Sciatic nerve (tissue), 2 donors: ENCODE results near the gene ARAP3. TPM values are rescaled to one million over a fixed set of nuclear protein-coding genes. Genes with fewer than 3 reads are reported as not detected.

ENCODE experiments used
- ATAC-seq: fragments of 200-7000 bp; cut with Tn5 transposase; one replicate; pipeline ENCODE4 v1.9.1; 2020; ENCODE audit warnings: mild to moderate bottlenecking, moderate library complexity
- DNase-seq: peaks from one replicate; pipeline ENCODE4 v3.0.0-alpha.2; 2020; ENCODE audit warnings: low spot score
- intact Hi-C: fragments of 100-400 bp; cut with DNase I; formaldehyde crosslinking; loops from one replicate; pipeline ENCODE4 v1.14.2; 2022
- total RNA-seq: library from RNA; stranded (reverse); fragmentation: NEBNext Ultra II Directional; extraction: Animal tissue kit (Norgen Biotek cat#: 25700); gene quantifications from one replicate; pipeline ENCODE4 v1.2.1, GENCODE V29; 2021
- donor health status: DM: no; HTN: no; CAD: no.
- donor health status: DM: no; HTN: no; CAD: no.

Gene ARAP3
- total RNA-seq, 1 donor from 2014 or later: 22.4 TPM

DNA sequence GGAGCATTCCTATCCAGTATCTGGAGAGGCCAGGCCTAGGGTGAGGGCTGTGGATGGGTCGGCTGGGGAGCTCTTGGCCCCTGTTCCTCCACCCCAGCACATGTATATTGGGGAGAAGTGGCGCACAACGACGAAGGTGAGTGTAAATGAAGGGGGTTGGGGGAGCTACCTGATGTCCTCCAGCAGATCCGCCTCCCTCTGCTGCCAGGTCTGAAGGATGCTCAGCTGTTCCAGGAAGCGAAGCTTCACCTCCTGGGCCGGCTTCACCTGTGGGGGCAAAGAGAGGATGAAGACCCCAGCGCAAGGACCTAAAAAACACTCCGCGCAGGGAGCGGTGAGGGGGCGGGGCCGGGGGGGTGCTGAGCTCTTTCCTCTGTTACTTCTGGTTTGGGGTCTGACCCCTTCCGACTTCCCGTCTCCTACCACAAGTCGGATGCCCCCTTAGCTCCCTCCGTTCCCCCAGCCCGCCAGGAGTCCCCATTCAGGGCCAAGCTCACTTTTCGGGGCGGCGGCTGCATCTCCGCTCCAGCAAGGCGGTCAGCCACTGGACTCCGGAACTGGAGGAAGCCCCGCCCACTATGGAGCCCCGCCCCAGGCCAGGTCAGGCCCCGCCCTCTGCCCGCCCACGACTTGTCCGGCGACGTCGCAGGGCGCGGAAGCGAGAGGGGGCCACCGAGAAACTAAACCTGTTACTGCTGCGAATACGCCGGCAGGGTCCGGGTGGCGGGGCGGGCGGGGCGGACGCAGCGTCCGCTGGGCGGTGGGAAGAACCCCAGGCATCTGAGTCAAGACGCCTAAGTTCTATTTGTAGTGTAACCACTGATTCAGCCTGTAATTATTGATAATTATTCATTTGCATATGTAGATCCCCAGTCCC, 30.9 kb downstream of the ARAP3 start, which contains the start of gene FCHSD1:
Gene FCHSD1 (minus strand): TSS at position 568 of the 877 bp plus-strand sequence. CDS start 50 bp downstream, at position 518.
- peak; percentile 98 for ATAC-seq
- DNase-seq: peak; percentile 95
- intact Hi-C loops: no loop called here

DNA sequence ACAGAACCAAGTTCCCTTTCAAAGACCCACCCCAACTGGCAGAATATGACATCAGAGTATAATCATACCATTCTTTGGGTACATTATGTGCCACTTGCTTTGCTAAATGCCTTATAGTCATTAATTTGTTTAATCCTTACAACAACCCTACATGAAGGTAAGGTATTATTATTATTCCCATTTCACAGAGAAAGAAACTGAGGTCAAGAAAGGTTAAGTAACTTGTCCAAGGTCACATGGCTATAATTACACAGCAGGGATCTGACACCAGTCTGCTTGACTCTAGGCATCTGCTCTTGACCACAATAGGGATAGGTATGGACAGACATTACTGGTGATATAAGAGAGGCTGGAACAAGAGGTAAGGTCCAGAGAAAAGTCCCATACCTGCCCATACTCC, 32.1 kb downstream of the ARAP3 start:
- DNase-seq (no peak), ATAC-seq (no peak)
- intact Hi-C loops: no loop called here

DNA sequence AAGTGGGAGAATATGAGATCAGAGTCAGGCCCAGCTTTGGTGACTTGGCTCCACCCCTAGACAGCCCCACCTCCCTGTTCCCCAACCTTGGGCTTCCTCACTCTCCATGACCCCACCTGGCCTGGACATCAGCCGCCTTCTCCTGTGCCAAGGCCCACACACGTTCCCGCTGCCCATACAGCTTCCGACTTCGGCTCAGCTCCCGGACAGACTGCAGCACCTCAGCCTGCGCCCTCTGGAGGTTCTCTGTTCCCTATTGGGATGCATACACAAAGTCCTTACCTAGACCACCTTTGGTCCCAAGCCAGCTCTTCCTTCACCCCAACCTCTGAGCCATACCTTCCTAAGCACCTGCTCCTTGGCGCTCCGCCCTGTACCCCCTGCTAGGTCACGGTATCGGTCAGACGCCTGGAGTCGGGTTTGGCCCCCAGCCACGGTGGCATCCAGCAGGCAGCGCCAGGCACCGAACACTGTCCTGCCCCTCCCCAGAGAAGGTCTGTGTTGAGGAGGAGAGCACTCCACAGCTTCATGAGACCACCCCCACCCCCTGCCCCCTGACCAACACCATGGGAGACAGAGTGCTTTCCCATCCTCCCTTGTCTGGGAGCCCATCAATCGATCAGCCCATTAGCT, 32.9 kb downstream of the ARAP3 start:
- ATAC-seq: no peak
- DNase-seq: no peak
- intact Hi-C loops: no loop called here

DNA sequence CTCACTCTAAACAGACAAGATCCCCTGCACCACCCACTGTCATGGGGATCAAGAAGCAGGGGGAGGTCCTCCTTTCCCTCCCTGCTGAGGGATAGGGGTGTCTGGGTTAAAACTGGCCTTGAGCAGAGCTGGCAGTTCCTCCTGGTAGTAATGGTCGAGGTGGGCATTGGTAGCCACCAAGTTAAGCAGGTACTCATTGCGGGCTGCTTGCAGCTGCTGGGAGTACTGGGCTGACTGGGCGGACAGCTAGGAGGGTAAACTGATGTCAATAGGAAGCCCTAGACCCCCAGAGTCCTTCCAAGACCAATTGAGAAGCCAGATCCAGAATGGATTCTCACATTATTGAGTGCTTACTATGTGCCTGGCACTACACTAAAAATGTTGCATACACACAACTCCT, 34.2 kb downstream of the ARAP3 start:
- ATAC-seq (no peak), DNase-seq (no peak)
- intact Hi-C loops: no loop called here

- intact Hi-C loops: no loop called here
- ATAC-seq (no peak), DNase-seq (no peak)
Measured at GRCh38 chr5:141647242-141647641, 34.8 kb downstream of the ARAP3 start.

- intact Hi-C loops: no loop called here
- ATAC-seq (no peak), DNase-seq (no peak)
Measured at GRCh38 chr5:141646026-141646425, 36.0 kb downstream of the ARAP3 start.

GRCh38 chr5:141641634-141642267, 40.3 kb downstream of the ARAP3 start:
- intact Hi-C loops: no loop called here
- ATAC-seq (no peak), DNase-seq (no peak)

GRCh38 chr5:141640698-141641097, 41.3 kb downstream of the ARAP3 start:
- DNase-seq (no peak), ATAC-seq (no peak)
- intact Hi-C loops: no loop called here

DNA sequence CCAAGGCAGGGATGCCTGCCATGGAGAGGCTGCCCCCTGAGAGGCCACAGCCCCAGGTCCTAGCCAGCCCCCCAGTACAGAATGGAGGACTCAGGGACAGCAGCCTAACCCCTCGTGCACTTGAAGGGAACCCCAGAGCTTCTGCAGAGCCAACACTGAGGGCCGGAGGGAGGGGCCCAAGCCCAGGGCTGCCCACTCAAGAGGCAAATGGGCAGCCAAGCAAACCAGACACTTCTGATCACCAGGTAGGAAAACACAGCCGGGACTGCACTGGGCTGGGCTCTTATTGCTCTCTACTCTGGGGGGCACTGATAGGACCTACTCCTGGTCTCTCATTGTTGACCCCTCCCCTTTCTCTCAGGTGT, 42.0 kb downstream of the ARAP3 start:
- DNase-seq (no peak), ATAC-seq (no peak)
- intact Hi-C loops: no loop called here

- intact Hi-C loops: no loop called here
- ATAC-seq (no peak), DNase-seq (no peak)
Measured at GRCh38 chr5:141639357-141640050, 42.5 kb downstream of the ARAP3 start.

GRCh38 chr5:141638771-141639170, 43.3 kb downstream of the ARAP3 start:
- intact Hi-C loops: no loop called here
- DNase-seq (no peak), ATAC-seq (no peak)

GRCh38 chr5:141637767-141638419, 44.1 kb downstream of the ARAP3 start:
- ATAC-seq (peak; percentile 52), DNase-seq (peak; percentile 79)
- intact Hi-C loops: no loop called here

DNA sequence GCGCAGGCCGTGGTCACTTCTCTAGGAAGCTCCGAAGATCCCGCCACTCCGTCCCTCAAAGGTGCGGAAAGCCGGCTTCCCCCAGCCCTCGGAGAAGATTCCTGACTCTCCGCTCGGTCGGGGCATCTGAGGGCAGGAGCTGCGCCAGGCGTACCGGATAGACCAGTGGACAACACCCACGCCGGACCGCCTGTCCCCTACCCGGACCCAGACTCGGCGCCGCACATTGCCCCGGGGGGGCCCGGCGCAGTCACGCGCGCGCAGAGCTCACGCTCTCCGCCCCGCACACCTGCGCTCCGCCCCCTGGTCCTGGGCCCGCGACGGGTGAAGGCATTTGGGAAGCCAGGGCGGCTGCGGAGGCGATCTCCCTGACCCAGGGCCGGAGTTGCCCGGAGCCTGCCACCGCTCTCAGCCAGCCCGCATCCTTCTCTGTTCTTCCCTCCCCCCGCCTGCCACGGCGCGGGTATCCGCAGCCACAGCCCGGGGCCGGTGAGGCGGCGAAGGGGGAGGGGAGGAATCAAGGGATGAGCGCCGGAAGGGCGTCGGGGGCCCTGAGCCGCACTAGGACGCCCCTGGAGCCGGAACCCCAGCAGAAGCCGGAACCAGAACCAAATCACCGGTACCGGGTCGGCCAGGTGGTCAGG, 44.8 kb downstream of the ARAP3 start:
- DNase-seq (no peak), ATAC-seq (peak; percentile 14)
- intact Hi-C loops: no loop called here

GRCh38 chr5:141636413-141637122, 45.5 kb downstream of the ARAP3 start, which contains the start of the genes HDAC3 and RELL2:
Gene HDAC3 (minus strand): TSS chr5:141636849. CDS start chr5:141636790, 59 bp downstream.
Gene RELL2 (plus strand): TSS chr5:141636997. CDS start chr5:141638226, 1,229 bp downstream.
- intact Hi-C loops: no loop called here
- ATAC-seq (peak; percentile 98), DNase-seq (peak; percentile 98)

GRCh38 chr5:141636106-141636412, 46.0 kb downstream of the ARAP3 start:
- ATAC-seq: peak; percentile 3
- intact Hi-C loops: no loop called here
- DNase-seq: no peak

- DNase-seq: no peak
- intact Hi-C loops: no loop called here
- no peak for ATAC-seq
Measured at GRCh38 chr5:141635646-141636045, 46.4 kb downstream of the ARAP3 start.

- ATAC-seq (no peak), DNase-seq (no peak)
- intact Hi-C loops: no loop called here
Measured at GRCh38 chr5:141634720-141635119, 47.3 kb downstream of the ARAP3 start.
